ENCODE results near the gene HSPB6. TPM values are rescaled to one million over a fixed set of nuclear protein-coding genes. Genes with fewer than 3 reads are reported as not detected.

HSPB6 gene
- total and polyA plus RNA-seq, 2 donors from 2014 or later, result 53.1 to 64.3 TPM

- intact Hi-C loops (cut with DNase I), result no loop called here
- no peak overlapping the region for H3K9ac ChIP-seq (ENCODE audit: low read length in 3 of 3)
- DNase-seq, result peak in 1 of 5 donors; percentile 48
Observed at GRCh38 chr19:35754370-35755130, 2.3 kb downstream of the HSPB6 start.

GRCh38 chr19:35753634-35754369 lies 3.0 kb downstream of the HSPB6 start:
- H3K27ac ChIP-seq (ENCODE audit: low read depth in 2 of 2, low read length in 2 of 2), result no peak overlapping the region
- no peaks in the 10 kb centered on the region for H3K9me3 ChIP-seq (ENCODE audit: control insufficient read depth in 2 of 3, insufficient read depth in 1 of 3, low read length in 3 of 3)
- FAIRE-seq, result no peak
- no peak overlapping the region for H3K4me3 ChIP-seq (ENCODE audit: low read length in 3 of 3)
- DNase-seq, result peak in 2 of 5 donors; percentile 56 to 77
- TF ChIP-seq CTCF (IDR thresholded peaks at IDR 0.05; ENCODE audit: borderline replicate concordance, extremely low read depth, insufficient read depth), result no peak
- intact Hi-C loops (cut with DNase I), result no loop called here
- H3K36me3 ChIP-seq (ENCODE audit: control insufficient read depth in 2 of 3, insufficient read depth in 3 of 3, low read length in 3 of 3), result peaks cover 0 to 22% (median 10%) of the 10 kb centered on the region in 3 donors
- no peak overlapping the region for H3K9ac ChIP-seq (ENCODE audit: low read length in 3 of 3)
- no peaks in the 10 kb centered on the region for H3K27me3 ChIP-seq (ENCODE audit: control insufficient read depth, insufficient read depth, low read length)
- peaks cover 0 to 12% (median 4%) of the 10 kb centered on the region in 3 donors for H3K4me1 ChIP-seq (ENCODE audit: control insufficient read depth in 2 of 3, insufficient read depth in 2 of 3, low read depth in 1 of 3, low read length in 3 of 3)

More at GRCh38 chr19:35754370-35755130, 2.3 kb downstream of the HSPB6 start:
- TF ChIP-seq CTCF (IDR thresholded peaks at IDR 0.05; ENCODE audit: borderline replicate concordance, extremely low read depth, insufficient read depth), result no peak
- peaks cover 0 to 22% (median 10%) of the 10 kb centered on the region in 3 donors for H3K36me3 ChIP-seq (ENCODE audit: control insufficient read depth in 2 of 3, insufficient read depth in 3 of 3, low read length in 3 of 3)
- FAIRE-seq, result no peak
- H3K27ac ChIP-seq (ENCODE audit: low read depth in 2 of 2, low read length in 2 of 2), result peak overlapping the region in 1 of 2 donors; percentile 54
- peaks cover 0 to 8% (median 0%) of the 10 kb centered on the region in 3 donors for H3K4me1 ChIP-seq (ENCODE audit: control insufficient read depth in 2 of 3, insufficient read depth in 2 of 3, low read depth in 1 of 3, low read length in 3 of 3)
- H3K4me3 ChIP-seq (ENCODE audit: low read length in 3 of 3), result no peak overlapping the region
- H3K9me3 ChIP-seq (ENCODE audit: control insufficient read depth in 2 of 3, insufficient read depth in 1 of 3, low read length in 3 of 3), result no peaks in the 10 kb centered on the region
- no peaks in the 10 kb centered on the region for H3K27me3 ChIP-seq (ENCODE audit: control insufficient read depth, insufficient read depth, low read length)

- intact Hi-C loops (cut with DNase I), result no loop called here
- no peak overlapping the region for H3K9ac ChIP-seq (ENCODE audit: low read length in 3 of 3)
- no peak overlapping the region for H3K27ac ChIP-seq (ENCODE audit: low read depth in 2 of 2, low read length in 2 of 2)
- TF ChIP-seq CTCF (IDR thresholded peaks at IDR 0.05; ENCODE audit: borderline replicate concordance, extremely low read depth, insufficient read depth), result no peak
- FAIRE-seq (no peak), DNase-seq (no peak)
- H3K9me3 ChIP-seq (ENCODE audit: control insufficient read depth in 2 of 3, insufficient read depth in 1 of 3, low read length in 3 of 3), result no peaks in the 10 kb centered on the region
- H3K36me3 ChIP-seq (ENCODE audit: control insufficient read depth in 2 of 3, insufficient read depth in 3 of 3, low read length in 3 of 3), result peaks cover 0 to 22% (median 10%) of the 10 kb centered on the region in 3 donors
- peaks cover 2 to 15% (median 4%) of the 10 kb centered on the region in 3 donors for H3K4me1 ChIP-seq (ENCODE audit: control insufficient read depth in 2 of 3, insufficient read depth in 2 of 3, low read depth in 1 of 3, low read length in 3 of 3)
- H3K4me3 ChIP-seq (ENCODE audit: low read length in 3 of 3), result no peak overlapping the region
- no peaks in the 10 kb centered on the region for H3K27me3 ChIP-seq (ENCODE audit: control insufficient read depth, insufficient read depth, low read length)
Observed at GRCh38 chr19:35752746-35753350, 4.0 kb downstream of the HSPB6 start.

Measured in kidney (tissue), 14 donors.